NCI-H345 treated with DMSO at 0.1 percent for 48 hours (cell line): ENCODE measurements around the gene FMO1.
A peak's percentile ranks its signal among the peaks of the same experiment; 100 is the strongest.
"Not testable (repeated sequence)": the region's sequence is repeated elsewhere in the genome, so short reads cannot be mapped to it uniquely, and the experiment has no call there.

Source experiments
- DNase-seq: peaks from one replicate; lab custom pipeline; 2025; ENCODE audit not compliant: unreplicated experiment; lab: John Stamatoyannopoulos, UW

Gene FMO1

GRCh38 chr1:171248302-171248701, at the start of gene FMO1:
TSS of gene FMO1 (plus strand) at chr1:171248494. CDS start at chr1:171258088, 9,594 bp downstream.
- no peak for DNase-seq

- no peak for DNase-seq
These were observed 44.0 kb upstream of the FMO1 start for GRCh38 chr1:171204296-171204695.

- no peak for DNase-seq
These were observed 41.9 kb upstream of the FMO1 start for GRCh38 chr1:171206204-171206977.

- DNase-seq = no peak
These were observed 41.3 kb upstream of the FMO1 start for GRCh38 chr1:171206978-171207355.

- no peak for DNase-seq
These were observed 40.9 kb upstream of the FMO1 start for GRCh38 chr1:171207377-171207776.

- no peak for DNase-seq
These were observed 37.9 kb upstream of the FMO1 start for GRCh38 chr1:171210355-171210754.

- no peak for DNase-seq
These were observed 35.5 kb upstream of the FMO1 start for GRCh38 chr1:171212607-171213351.

- no peak for DNase-seq
These were observed 34.5 kb upstream of the FMO1 start for GRCh38 chr1:171213559-171214454.

GRCh38 chr1:171217658-171218443, 30.4 kb upstream of the FMO1 start:
- DNase-seq = no peak

- no peak for DNase-seq
These were observed 29.6 kb upstream of the FMO1 start for GRCh38 chr1:171218661-171219060.

- DNase-seq = no peak
These were observed 28.8 kb upstream of the FMO1 start for GRCh38 chr1:171219346-171220080.

GRCh38 chr1:171220081-171220420, 28.2 kb upstream of the FMO1 start:
- DNase-seq = no peak

GRCh38 chr1:171220581-171221054, 27.7 kb upstream of the FMO1 start:
- no peak for DNase-seq

GRCh38 chr1:171221665-171222591, 26.4 kb upstream of the FMO1 start:
- DNase-seq = no peak

GRCh38 chr1:171222936-171223335, 25.4 kb upstream of the FMO1 start:
- DNase-seq = no peak

GRCh38 chr1:171224257-171224656, 24.0 kb upstream of the FMO1 start:
- not testable (repeated sequence) for DNase-seq

- DNase-seq = peak; percentile 56
These were observed 21.4 kb upstream of the FMO1 start for GRCh38 chr1:171226747-171227370.

GRCh38 chr1:171231326-171231725, 17.0 kb upstream of the FMO1 start:
- DNase-seq = no peak
